NCI-H82 (cell line): ENCODE results near the gene MYBPC1.
"Not testable (repeated sequence)": the region's sequence is repeated elsewhere in the genome, so short reads cannot be mapped to it uniquely, and the experiment has no call there.

Experiments
- DNase-seq: peaks from one replicate; lab custom pipeline; 2025; lab: John Stamatoyannopoulos, UW

Gene MYBPC1

DNA sequence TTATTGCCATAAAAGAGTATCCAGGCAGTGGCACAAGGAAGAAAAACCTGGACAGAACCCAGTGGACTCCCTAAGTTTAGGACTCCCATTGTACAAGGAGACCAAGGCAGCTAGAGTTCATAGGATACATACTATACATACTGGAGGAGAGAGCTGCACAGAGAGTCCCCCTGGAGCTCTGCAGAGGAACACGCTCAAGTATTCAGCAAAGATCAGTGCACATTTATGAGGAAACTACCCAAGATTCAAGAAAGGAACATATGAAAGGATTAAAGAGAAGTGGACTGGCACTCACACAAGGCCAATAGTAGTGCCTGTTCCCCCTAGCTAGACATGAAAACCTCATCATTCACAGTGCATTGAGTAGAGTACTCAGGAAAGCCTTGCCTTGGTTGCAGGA, 59.7 kb downstream of the MYBPC1 start:
- DNase-seq: no peak

DNA sequence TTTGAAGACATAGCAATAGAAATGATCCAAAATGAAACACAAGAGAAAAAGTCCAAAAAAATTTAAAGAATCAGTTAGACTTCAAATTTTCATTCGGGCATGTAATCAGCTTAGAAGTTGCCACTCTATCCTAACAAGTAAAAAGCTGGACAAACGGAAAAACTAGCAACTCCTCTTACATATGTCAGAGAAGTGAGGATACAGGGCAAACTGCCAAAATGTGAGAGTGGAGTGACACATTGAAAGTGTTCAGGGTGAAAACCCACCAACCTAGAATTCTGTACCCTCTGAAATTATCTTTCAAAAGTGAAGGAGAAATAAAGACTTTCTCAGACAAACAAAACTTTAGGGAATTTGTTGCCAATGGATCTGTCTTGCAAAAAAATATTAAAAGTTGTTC, 60.6 kb downstream of the MYBPC1 start:
- no peak for DNase-seq

DNA sequence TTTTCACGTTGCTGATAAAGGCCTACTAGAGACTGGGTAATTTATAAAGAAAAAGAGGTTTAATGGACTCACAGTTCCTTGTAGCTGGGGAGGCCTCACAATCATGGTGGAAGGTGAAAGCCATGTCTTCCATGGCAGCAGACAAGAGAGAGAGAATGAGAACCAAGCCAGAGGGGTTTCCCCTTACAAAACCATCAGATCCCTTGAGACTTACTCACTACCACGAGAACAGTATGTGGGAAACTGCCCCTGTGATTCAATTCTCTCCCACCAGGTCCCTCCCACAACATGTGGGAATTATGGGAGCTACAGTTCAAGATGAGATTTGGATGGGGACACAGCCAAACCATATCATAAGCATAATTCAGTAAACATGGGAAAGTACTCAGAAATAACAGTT, 65.9 kb downstream of the MYBPC1 start:
- DNase-seq: not testable (repeated sequence)

DNA sequence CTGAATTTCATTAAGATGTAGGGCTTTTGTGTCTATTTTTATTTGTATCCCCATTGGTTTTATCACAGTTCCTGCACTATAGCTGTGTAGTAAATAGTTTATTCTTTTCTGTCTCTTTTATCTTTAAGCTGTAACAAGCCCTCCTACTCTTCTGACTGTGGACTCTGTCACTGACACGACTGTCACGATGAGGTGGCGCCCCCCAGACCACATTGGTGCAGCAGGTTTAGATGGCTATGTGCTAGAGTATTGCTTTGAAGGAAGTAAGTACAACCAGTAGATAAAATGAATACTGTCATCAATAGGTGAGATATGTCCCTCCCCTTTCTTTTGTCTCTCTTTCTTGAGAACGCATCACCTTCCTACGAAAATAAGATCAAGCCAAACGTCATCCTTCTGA, 68.5 kb downstream of the MYBPC1 start:
- no peak for DNase-seq

DNA sequence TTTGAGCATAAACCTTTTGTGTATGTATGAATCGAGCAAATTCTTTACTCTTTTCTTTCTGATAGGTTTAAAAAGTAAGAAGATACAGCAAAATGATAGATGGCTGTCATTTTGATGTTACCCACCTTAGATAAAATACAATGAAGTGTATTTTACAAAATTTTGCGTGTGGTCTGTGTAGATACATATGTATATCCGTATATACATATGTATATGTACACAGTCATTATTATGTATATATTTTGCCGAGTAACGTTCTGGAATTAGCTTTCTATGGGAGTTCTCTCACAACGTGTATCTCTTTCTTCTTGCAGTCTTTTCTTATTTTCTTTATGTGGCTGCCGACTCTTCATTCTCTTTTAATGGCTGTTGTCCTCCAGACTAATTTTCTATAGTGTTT, 70.2 kb downstream of the MYBPC1 start:
- no peak for DNase-seq

DNA sequence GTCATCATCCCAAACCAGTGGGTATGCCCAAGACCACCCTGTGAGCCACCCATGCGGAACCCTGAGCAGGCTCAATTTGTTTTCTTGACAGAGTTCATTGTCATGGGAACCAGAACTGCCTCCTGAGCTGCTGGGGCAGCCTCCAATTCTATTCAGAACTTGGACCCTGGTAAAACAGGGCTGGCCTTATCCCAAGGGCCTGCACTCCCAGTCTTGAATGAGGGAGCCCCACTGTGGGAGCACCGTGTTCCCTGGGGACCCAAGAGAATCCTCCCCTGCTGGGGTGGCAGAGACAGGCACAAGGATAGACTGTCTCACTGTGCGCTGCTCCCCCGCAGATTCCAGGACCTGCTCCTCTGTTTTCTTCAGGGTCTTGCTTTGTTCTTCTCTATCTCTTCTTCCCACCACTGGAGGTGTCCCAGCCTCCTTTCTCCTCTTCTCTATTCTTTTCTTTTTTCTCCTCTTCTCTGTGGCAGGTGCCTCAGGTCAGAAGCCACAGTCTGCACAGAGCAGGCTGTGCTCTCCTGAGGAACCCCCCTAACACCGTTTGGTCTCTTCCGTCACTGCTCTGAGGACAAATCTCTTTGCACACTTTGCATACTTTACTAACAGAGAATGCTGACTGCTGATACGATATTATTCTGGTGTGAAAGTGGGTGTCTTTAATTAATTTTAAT, 71.4 kb downstream of the MYBPC1 start:
- no peak for DNase-seq

DNA sequence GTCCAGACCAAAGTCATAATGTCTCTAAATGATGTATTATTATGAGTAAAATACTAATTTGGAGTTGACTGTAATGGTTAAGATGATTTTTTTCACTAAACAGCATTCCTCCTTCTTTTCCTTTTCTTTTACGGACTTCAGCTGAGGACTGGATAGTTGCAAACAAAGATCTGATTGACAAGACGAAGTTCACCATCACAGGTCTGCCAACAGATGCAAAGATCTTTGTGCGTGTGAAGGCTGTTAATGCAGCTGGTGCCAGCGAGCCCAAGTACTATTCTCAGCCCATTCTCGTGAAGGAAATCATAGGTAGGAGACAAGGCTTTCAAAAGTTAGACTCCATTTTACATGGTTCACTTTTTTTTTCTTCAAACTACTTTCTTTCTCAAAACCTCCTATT, 72.8 kb downstream of the MYBPC1 start:
- no peak for DNase-seq

DNA sequence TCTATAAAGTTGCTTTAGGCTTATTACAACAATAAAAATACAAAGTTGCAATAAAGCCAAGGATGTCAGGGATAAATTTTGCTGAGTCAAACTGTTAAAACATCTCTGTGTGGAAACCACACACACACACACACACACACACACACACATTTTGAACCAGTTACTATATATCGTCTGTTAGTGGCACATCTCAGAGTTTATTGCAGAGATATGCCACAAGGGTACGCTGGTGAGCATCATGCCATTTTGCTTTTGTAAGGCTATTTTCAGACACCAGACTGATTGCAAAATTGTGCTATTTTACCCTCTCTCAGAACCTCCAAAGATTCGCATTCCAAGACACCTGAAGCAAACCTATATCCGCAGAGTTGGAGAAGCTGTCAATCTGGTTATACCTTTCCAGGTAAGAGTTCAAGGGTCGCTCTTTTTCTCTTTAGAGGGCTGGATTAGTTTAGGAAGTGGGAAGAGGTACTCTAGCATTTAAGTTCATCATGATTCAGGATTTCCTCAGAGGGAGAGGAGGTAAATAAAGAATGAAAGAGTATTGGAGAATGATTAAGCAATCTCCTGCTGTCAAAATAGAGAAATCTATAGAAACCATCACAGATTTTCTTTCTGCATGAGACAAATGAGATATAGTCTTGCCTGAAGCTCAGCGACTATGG, 75.4 kb downstream of the MYBPC1 start:
- DNase-seq: peak; percentile 46

DNA sequence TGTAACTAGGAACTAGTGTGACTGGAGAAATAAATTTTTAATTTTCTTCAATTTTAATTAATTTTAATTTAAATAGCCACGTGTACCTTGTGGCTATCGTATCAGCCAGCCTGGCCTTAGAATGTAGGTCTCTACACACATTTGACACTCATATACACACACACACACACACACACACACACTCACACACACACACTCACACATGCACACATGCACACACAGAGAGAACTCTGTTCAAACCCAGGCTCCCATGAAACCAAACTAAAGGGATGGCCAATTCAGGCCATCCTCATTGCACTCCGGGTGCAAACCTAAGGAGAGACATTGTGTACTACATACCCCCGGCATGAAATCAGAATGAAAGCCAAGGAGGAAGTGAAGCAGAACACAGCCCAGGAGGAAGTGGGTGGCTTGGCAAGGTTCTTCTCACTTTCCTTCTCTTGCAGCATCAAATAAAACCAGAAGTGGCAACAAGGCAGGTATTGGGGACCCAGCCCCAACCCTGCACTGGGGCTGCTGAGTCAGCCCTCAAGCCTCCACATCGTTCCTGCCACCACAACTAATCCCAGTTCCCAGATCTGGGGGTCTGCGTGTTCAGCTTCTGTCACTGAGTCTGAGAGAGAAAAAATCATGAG, 76.5 kb downstream of the MYBPC1 start:
- DNase-seq: no peak

DNA sequence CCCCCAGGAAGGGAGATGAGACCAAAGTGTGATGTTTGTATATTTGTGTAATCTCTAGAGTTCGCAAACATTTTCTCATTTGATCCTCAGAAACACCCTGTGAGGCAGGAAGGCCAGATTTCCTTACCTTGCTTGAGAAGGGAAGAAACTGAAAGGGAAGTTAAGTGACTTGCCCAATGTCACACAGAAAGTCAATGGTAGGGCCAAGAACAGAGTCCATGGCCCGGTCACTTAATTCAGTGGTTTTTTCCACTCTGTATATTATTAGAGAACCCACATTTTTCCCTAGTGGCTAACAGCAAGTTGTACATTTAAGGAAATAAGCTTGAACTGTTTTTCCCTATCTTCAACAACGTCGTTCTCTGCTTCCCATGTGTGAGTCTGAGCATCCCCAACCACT, 77.1 kb downstream of the MYBPC1 start:
- DNase-seq: no peak

DNA sequence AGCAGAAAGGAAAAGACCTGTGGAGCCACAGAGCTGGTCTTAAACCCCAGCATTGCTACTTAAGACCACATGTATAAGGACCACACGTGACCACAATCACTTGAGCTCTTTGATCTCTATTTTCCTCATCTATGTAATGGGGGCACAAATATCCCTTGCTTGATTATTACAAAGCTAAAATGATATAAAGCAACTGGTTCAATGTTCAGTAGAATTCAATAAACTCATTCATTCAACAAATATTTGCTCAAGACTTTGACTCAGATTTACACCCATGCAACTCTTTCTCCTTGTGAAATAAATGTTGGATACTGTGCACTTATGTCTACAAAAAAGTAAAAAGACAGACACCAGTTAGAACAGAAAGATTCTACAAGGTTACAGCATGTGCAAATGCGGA, 80.8 kb downstream of the MYBPC1 start:
- DNase-seq: no peak

DNA sequence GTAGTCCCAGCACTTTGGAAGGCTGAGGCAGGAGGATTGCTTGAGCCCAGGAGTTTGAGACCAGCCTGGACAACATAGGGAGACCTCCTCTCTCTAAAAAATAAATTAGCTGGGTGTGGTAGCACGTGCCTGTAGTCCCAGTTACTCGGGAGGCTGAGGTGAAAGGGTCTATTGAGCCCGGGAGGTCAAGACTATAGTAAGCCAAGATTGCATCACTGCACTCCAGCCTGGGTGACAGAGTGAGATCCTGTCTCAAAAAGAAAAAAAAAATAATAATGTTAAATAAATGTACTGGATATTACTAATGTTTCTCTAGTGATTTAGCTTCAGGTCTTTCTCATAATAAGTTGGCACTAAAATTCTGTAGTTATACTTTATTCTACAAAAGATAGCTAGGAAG, 81.7 kb downstream of the MYBPC1 start:
- DNase-seq: not testable (repeated sequence)

DNA sequence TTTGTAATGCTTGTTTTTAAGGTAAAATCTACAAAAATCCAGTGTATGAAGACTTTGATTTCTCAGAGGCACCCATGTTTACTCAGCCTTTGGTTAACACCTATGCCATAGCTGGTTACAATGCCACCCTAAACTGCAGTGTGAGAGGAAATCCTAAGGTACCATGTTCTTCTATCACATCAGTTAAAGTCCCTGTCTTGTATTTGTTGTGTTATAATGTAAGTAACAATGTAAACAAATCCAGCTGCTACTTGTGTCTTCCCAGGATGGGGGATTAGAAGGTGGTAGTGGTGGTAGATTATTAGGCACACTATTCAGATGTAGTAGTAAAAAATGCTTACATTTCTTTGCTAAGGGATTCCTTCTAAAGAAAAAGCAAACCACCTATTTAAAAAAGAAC, 83.3 kb downstream of the MYBPC1 start:
- DNase-seq: peak; percentile 34

DNA sequence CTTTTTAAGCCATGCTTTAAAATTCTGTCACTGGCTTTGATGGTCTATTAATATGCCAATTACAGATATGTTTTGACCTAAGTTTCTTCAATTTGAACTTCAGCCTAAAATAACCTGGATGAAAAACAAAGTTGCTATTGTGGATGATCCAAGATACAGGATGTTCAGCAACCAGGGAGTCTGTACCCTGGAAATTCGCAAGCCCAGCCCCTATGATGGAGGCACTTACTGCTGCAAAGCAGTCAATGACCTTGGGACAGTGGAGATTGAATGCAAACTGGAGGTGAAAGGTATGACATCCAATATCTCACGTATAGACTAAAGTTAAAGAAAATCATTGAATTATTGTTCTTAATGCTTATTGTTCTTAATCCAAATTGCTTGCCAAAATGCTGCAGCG, 85.5 kb downstream of the MYBPC1 start:
- no peak for DNase-seq

DNA sequence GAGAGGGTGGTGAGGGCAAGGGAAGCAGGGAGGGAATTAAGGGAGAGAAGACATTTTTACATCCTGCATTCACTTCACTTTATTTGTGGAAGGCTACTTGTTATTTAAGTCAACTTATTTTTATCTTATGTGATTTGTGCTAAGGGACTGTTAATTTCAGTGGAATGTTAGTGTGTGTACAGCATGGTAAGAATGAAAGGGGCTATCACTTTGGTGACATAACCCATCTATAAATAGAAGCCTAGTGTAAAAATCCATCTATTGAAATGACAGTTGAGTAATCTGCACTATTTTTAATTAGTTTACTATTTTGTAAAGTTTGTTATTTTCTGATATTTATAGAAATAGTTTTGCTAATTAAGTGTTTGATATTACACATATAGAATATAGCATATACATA, 85.9 kb downstream of the MYBPC1 start:
- DNase-seq: no peak

DNA sequence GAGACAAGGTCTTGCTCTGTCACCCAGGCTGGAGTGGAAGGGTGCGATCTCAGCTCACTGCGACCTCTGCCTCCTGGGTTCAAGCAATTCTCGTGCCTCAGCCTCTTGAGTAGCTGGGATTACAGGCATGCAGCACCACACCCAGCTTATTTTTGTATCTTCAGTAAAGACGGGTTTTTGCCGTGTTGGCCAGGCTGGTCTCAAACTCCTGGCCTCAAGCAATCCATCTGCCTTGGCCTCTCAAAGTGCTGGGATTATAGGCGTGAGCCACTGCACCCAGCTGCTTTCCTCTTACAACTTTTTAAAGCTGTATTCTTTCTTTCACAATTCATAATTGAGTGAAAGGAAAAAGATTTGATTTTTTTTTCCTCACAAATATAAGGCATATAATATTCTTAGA, 86.9 kb downstream of the MYBPC1 start:
- DNase-seq: peak; percentile 35

DNA sequence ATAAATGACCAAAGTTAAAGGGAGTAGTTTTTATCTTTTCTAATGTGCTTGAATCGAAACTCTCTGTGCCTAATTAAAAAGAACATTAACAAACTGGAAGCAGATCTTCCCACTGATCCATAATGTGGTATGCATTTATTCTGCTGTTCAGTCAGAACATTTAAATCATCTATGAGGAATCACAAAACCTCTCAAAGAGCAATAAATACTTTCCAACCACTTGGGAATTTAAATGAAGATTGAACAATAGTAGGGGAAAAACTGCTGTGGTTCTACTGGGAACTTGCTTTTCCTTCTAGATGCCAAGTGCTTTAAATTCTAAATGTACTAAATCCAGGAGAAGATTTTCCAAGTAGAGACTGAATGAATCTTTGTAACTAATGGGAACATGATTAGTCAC, 90.3 kb downstream of the MYBPC1 start:
- no peak for DNase-seq

DNA sequence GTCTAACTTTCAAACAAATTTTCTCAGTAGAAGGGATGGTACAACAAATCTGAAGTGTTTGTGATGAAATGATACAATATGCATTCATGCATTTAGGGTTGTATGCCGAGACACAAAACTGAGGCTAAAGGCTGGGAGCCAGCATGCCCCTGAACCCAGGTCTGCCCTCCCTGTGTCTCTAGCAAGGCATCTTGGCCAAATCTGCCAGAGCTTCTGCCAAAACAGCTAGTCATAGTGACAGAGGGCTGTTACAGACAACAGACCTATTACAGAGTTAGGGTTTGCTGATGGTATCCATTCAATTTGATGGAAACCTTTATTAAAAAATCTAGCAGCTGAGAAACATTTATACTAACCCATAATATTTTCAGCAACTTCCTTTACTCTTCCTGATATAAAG, 91.4 kb downstream of the MYBPC1 start:
- no peak for DNase-seq

DNA sequence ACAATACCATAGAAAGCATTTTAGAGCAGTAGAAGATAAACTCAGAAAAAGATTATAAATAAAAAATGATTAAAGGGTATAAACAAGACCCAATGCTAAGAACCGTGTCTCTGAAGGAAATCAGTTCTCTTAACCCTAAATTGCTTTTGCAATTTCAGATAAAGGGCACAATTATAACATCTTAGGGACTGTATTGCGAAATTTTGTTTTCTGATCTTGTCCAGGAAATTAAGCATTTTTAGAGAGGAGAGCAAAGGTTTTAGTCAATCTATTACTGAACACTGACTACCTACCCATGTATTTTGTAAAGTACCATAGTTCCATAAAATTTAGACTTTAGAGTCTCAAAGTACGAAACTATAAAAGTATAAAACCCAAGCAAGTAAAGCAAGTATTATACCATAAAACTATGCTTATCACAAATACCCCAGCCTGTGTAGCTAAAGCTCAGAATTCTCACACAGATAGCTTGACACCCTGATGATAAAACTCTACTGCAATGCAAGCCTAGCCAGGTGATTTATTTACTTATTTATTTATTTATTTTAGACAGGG, 95.8 kb downstream of the MYBPC1 start:
- no peak for DNase-seq

DNA sequence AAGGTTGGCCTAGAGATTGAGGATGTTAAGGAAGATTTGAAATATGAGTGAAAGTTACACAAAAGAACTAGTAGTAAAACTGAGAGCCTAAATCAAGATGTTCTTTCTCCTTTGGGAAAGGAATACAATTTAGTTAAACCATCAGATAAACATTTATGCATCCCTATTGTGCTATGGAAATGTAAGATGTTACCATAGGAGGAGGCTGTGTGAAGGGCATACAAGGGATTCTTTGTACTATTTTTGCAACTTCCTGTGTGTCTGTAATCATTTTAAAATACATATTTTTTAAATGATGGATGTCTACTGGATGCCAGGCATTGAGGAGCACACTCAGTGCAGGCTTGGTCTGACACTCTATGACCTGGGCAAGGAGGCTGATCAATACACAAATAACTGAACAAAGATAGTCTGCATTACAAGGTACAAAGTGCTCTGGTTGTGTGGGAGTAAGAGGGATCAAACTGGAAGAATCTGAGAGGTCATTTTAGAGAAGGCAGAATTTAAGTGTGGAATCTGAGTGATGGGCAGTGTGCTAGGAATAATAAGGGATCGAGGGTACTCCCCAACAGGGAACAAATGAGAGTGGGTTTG, 96.8 kb downstream of the MYBPC1 start:
- DNase-seq: no peak

DNA sequence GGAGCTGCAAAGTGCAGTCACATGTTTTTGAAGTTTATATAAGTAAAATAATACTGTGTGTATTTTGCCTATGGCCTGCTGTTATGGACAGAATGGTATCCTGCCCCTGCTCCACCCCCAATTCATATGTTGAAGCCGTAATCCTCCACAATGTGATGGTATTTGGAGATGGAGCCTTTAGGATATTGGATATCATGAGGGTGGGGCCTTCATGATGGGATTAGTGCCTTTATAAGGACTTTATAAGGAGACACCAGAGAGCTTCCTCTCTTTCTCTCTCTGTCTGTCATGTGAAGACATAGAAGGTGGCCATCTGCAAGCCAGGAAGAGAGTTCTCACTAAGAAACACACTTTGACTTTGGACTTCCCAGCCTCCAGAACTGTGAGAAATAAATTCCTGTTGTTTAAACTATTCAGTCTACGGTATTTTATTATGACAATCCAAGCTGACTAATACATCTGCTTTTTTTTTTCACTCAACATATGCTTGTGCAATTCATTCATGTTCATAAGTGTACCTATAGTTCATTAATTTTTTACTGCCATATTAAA, 99.6 kb downstream of the MYBPC1 start:
- peak; percentile 42 for DNase-seq

DNA sequence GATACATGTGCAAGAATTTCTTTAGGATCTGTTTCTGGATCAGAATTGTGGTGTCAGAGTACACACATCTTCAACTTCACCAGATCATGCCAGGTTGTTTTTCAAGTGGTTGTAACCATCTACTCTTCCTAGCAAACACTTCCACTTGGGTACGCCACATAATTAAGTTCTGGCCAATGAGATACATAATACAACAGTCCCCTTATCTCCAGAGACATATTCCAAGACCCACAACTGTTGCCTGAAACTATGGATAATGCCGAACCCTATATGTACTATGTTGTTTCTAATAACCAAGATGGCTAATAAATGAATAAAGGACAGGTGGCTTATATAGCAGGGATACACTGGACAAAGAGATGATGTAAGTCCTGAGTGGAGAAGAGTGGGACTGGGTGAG, 100.2 kb downstream of the MYBPC1 start:
- no peak for DNase-seq

DNA sequence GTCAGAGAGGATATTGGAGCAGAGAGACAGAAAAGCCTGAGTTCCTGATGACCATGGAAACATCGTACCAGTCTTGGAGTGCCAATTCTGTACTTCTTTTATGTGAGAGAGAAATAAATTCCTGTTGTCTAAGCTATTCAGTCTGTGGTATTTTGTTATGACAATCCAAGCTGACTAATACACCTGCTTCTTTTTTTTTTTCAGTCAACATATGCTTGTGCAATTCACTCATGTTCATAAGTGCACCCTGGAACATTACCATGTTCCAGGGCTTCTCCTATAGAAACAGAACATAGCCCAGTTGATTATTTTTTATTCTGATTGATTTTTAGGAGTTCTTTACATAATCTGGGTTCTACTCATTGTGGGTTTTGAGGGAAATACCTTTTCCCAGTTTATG, 100.9 kb downstream of the MYBPC1 start:
- DNase-seq: no peak
